NCI-H2107 treated with DMSO at 0.1 percent for 48 hours (cell line): ENCODE data around the gene TNC.

Source experiments
- DNase-seq: peaks from one replicate; lab custom pipeline; 2025; ENCODE audit not compliant: unreplicated experiment; lab: John Stamatoyannopoulos, UW

Gene TNC

GRCh38 chr9:115058175-115058574 is 59.8 kb downstream of the TNC start:
- no peak for DNase-seq

- DNase-seq = no peak
Observed at GRCh38 chr9:115057559-115057958, 60.4 kb downstream of the TNC start.

- no peak for DNase-seq
Observed at GRCh38 chr9:115050002-115050490, 67.9 kb downstream of the TNC start.

- DNase-seq = no peak
Observed at GRCh38 chr9:115046824-115047223, 71.1 kb downstream of the TNC start.

GRCh38 chr9:115046199-115046598 is 71.8 kb downstream of the TNC start:
- no peak for DNase-seq

- DNase-seq = no peak
Observed at GRCh38 chr9:115043632-115044031, 74.3 kb downstream of the TNC start.

GRCh38 chr9:115042781-115043509 is 75.0 kb downstream of the TNC start:
- DNase-seq = no peak

- DNase-seq = no peak
Observed at GRCh38 chr9:115039516-115040120, 78.3 kb downstream of the TNC start.

- no peak for DNase-seq
Observed at GRCh38 chr9:115038178-115038577, 79.8 kb downstream of the TNC start.

GRCh38 chr9:115036691-115037090 is 81.3 kb downstream of the TNC start:
- DNase-seq = no peak

- no peak for DNase-seq
Observed at GRCh38 chr9:115035841-115036612, 81.9 kb downstream of the TNC start.

GRCh38 chr9:115034801-115035200 is 83.2 kb downstream of the TNC start:
- no peak for DNase-seq

- DNase-seq = no peak
Observed at GRCh38 chr9:115033800-115034199, 84.2 kb downstream of the TNC start.

GRCh38 chr9:115032296-115032695 is 85.7 kb downstream of the TNC start:
- DNase-seq = no peak

- DNase-seq = no peak
Observed at GRCh38 chr9:115030006-115030405, 88.0 kb downstream of the TNC start.

GRCh38 chr9:115025721-115026120 is 92.2 kb downstream of the TNC start:
- no peak for DNase-seq

GRCh38 chr9:115024925-115025535 is 92.9 kb downstream of the TNC start:
- DNase-seq = no peak

GRCh38 chr9:115022760-115023434 is 95.1 kb downstream of the TNC start:
- DNase-seq = no peak

GRCh38 chr9:115018547-115019435 is 99.2 kb downstream of the TNC start:
- DNase-seq = no peak

GRCh38 chr9:115016344-115016743 is 101.6 kb downstream of the TNC start:
- DNase-seq = no peak
